Keratinocyte (primary cell): ENCODE measurements around the gene EDN2. TPM values are rescaled to one million over a fixed set of nuclear protein-coding genes. Genes with fewer than 3 reads are reported as not detected.

Experiments used
- DNase-seq: peaks from one replicate; pipeline ENCODE4 v3.0.0-alpha.2; 2011; ENCODE audit warnings: low read depth, missing footprints, low spot score
- FAIRE-seq: peaks from 2 replicates; lab custom pipeline; 2011; peaks lifted over from hg19 to GRCh38; lab: Jason Lieb, UNC
- H2AFZ ChIP-seq: 2 replicates; pipeline ENCODE4 v1.6.0; 2012; ENCODE audit warnings: low read length, control low read depth, inconsistent platforms; ENCODE audit not compliant: control insufficient read depth
- H3K27ac ChIP-seq: 2 replicates; pipeline ENCODE4 v1.5.1; 2011; ENCODE audit warnings: low read length; ENCODE audit not compliant: control insufficient read depth, insufficient read depth
- H3K27me3 ChIP-seq: 3 replicates; pipeline ENCODE4 v1.6.0; 2011; ENCODE audit warnings: low read length; ENCODE audit not compliant: control insufficient read depth, insufficient read depth; ENCODE audit errors: extremely low read depth
- H3K36me3 ChIP-seq, 2 experiments: 2 replicates in 1 of 2; 3 replicates in 1 of 2; pipeline ENCODE4 v1.5.1; 2011; ENCODE audit warnings: low read length in 2 of 2, mild to moderate bottlenecking in 1 of 2; ENCODE audit not compliant: control insufficient read depth in 2 of 2, insufficient read depth in 2 of 2; ENCODE audit errors: extremely low read depth in 1 of 2
- H3K4me1 ChIP-seq: 3 replicates; pipeline ENCODE4 v1.5.1; 2011; ENCODE audit warnings: low read length; ENCODE audit not compliant: control insufficient read depth, insufficient read depth; ENCODE audit errors: extremely low read depth
- H3K4me2 ChIP-seq: 3 replicates; pipeline ENCODE4 v1.6.0; 2011; ENCODE audit warnings: low read depth, low read length; ENCODE audit not compliant: control insufficient read depth, insufficient read depth; ENCODE audit errors: extremely low read depth
- H3K4me3 ChIP-seq, 3 experiments: fragments of 200-600 bp in 1 of 3; sonication (generic) in 1 of 3; 2 replicates in 2 of 3; 3 replicates in 1 of 3; pipeline ENCODE4 v1.5.1; 2011 to 2016; ENCODE audit warnings: low read length in 3 of 3, mild to moderate bottlenecking in 3 of 3, control low read depth in 2 of 3, inconsistent platforms in 1 of 3, low read depth in 1 of 3, mixed read lengths in 1 of 3, mixed run types in 1 of 3, moderate library complexity in 1 of 3; ENCODE audit not compliant: control insufficient read depth in 2 of 3, insufficient read depth in 2 of 3; ENCODE audit errors: extremely low read depth in 1 of 3
- H3K79me2 ChIP-seq: 2 replicates; pipeline ENCODE4 v1.6.0; 2012; ENCODE audit warnings: low read length; ENCODE audit not compliant: control insufficient read depth, insufficient read depth
- H3K9ac ChIP-seq: 3 replicates; pipeline ENCODE4 v1.6.0; 2011; ENCODE audit warnings: low read length; ENCODE audit not compliant: control insufficient read depth, insufficient read depth; ENCODE audit errors: extremely low read depth
- H3K9me1 ChIP-seq: 3 replicates; pipeline ENCODE4 v1.6.0; 2011; ENCODE audit warnings: low read length; ENCODE audit not compliant: control insufficient read depth, insufficient read depth; ENCODE audit errors: extremely low read depth
- H3K9me3 ChIP-seq: 2 replicates; pipeline ENCODE4 v1.5.1; 2012; ENCODE audit warnings: low read depth, low read length; ENCODE audit not compliant: control insufficient read depth
- H4K20me1 ChIP-seq: 3 replicates; pipeline ENCODE4 v1.6.0; 2011; ENCODE audit warnings: low read length; ENCODE audit not compliant: control insufficient read depth, insufficient read depth; ENCODE audit errors: extremely low read depth
- CTCF ChIP-seq, 3 experiments: IDR thresholded peaks in 1 of 3; conservative IDR thresholded peaks in 1 of 3; optimal IDR thresholded peaks in 1 of 3; 2 replicates in 2 of 3; 3 replicates in 1 of 3; pipeline versions ENCODE3 to v1.5.1; 2011; ENCODE audit warnings: low read length in 3 of 3, mild to moderate bottlenecking in 3 of 3, moderate library complexity in 2 of 3, control low read depth in 1 of 3, inconsistent platforms in 1 of 3; ENCODE audit not compliant: insufficient read depth in 2 of 3; ENCODE audit errors: extremely low read depth in 1 of 3
- EZH2 ChIP-seq: IDR thresholded peaks from one replicate; pipeline ENCODE4 v1.6.1; 2012; ENCODE audit warnings: inconsistent platforms, mild to moderate bottlenecking, low read length, moderate library complexity
- dilution Hi-C: fragments of 300-500 bp; cut with MboI; formaldehyde crosslinking; loops from one replicate; pipeline ENCODE4 v1.7.0; 2020; ENCODE audit warnings: low sequenced_read_pairs; ENCODE audit not compliant: extremely low pct_ligation_motif_present
- polyA plus RNA-seq, 5 experiments: library from polyadenylated mRNA; depleted of rRNA in 3 of 5; stranded (reverse) in 3 of 5; stranded (forward) in 1 of 5; unstranded in 1 of 5; fragments of >200 nt; gene quantifications; 1 replicate in 1 of 5; 2 replicates in 3 of 5; 3 replicates in 1 of 5; pipeline versions ENCODE4 v1.2.1 to v1.2.3, GENCODE V29; 2011 to 2012; ENCODE audit warnings: missing spikeins in 2 of 5, low read depth in 1 of 5, low replicate concordance in 1 of 5

The EDN2 gene
- polyA plus RNA-seq, 1 donor (not counting 4 experiments of a cell fraction or from before 2014, with no cell fraction given) = 0.34 TPM

DNA sequence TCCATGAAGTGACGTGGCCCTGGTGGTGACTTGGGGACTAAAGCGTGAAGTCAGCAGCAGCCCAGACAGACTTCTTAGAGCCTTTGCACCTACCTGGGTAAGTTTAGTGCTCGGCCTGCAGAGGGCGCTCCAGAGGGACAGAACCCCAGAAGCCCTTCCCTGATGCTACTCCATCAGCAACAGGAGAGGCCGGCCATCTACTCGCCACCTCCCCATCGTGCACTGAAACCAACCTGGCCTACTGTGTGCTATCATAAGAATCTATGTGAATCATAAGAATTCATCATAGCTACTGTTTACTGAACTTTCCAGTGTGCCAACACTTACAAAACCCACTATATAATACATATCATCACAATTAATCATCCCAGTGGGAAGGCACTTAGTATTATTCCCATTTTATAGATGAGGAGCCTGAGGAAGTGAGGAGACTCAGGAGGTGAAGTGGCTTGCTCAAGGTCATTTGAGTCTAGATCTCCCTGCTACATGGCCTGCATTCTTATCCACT, 7.9 kb upstream of the EDN2 start:
- FAIRE-seq = peak; percentile 9
- dilution Hi-C loops = no loop called here
- Histone ChIP-seq H3K27ac (peak overlapping the region; percentile 8), H3K79me2 (no peaks in the 10 kb centered on the region), H3K9me3 (no peaks in the 10 kb centered on the region), H3K9me1 (no peaks in the 10 kb centered on the region), H3K9ac (no peak overlapping the region), H3K4me1 (peaks cover 46% of the 10 kb centered on the region), H4K20me1 (no peaks in the 10 kb centered on the region), H3K36me3 (no peaks in the 10 kb centered on the region), H3K4me3 (no peak overlapping the region), H3K4me2 (no peak overlapping the region), H3K27me3 (no peaks in the 10 kb centered on the region), H2AFZ (no peak overlapping the region)
- no peak for TF ChIP-seq EZH2
- peak in 2 of 3 experiments; percentile 76 to 78 for TF ChIP-seq CTCF (optimal IDR thresholded peaks at IDR 0.05 in 1 of 3, IDR thresholded peaks at IDR 0.05 in 1 of 3, conservative IDR thresholded peaks at IDR 0.05 in 1 of 3; ENCODE audit: extremely low read depth in 1 of 3, insufficient read depth in 2 of 3, low read length in 3 of 3)
- DNase-seq = no peak

GRCh38 chr1:41490911-41491310, 6.4 kb upstream of the EDN2 start:
- no peak overlapping the region for H3K9ac ChIP-seq
- H4K20me1 ChIP-seq = no peaks in the 10 kb centered on the region
- DNase-seq (no peak), FAIRE-seq (no peak)
- no peak overlapping the region for H3K27ac ChIP-seq
- no peaks in the 10 kb centered on the region for H3K9me3 ChIP-seq
- no peak overlapping the region for H3K4me3 ChIP-seq
- H3K27me3 ChIP-seq = no peaks in the 10 kb centered on the region
- H3K36me3 ChIP-seq = no peaks in the 10 kb centered on the region
- no peak overlapping the region for H2AFZ ChIP-seq
- dilution Hi-C loops = no loop called here
- no peaks in the 10 kb centered on the region for H3K9me1 ChIP-seq
- TF ChIP-seq EZH2 = no peak
- TF ChIP-seq CTCF (optimal IDR thresholded peaks at IDR 0.05 in 1 of 3, IDR thresholded peaks at IDR 0.05 in 1 of 3, conservative IDR thresholded peaks at IDR 0.05 in 1 of 3; ENCODE audit: extremely low read depth in 1 of 3, insufficient read depth in 2 of 3, low read length in 3 of 3) = no peak
- H3K4me1 ChIP-seq = peaks cover 34% of the 10 kb centered on the region
- H3K4me2 ChIP-seq = no peak overlapping the region
- H3K79me2 ChIP-seq = no peaks in the 10 kb centered on the region
